Neural cell (in vitro differentiated cells): ENCODE results near the gene TCEAL7. TPM values are rescaled to one million over a fixed set of nuclear protein-coding genes. Genes with fewer than 3 reads are reported as not detected.

Source experiments
- H2AFZ ChIP-seq: fragments of 200-600, 300-800 bp; sonication (generic), shearing (Covaris generic); 2 replicates; pipeline ENCODE4 v1.6.0; 2014; ENCODE audit warnings: low read depth, mild to moderate bottlenecking, antibody characterized with exemption, low read length, moderate library complexity
- H3F3A ChIP-seq: fragments of 200-600 bp; shearing (Covaris generic); 2 replicates; pipeline ENCODE4 v1.6.1; 2016; ENCODE audit warnings: mild to moderate bottlenecking, moderate library complexity, mixed read lengths, antibody characterized with exemption, low read length; ENCODE audit not compliant: insufficient read depth, poor library complexity, severe bottlenecking
- H3K27ac ChIP-seq: fragments of 200-600, 300-800 bp; sonication (generic), shearing (Covaris generic); 2 replicates; pipeline ENCODE4 v1.5.1; 2014; ENCODE audit warnings: mild to moderate bottlenecking, low read length, moderate library complexity
- H3K27me3 ChIP-seq: fragments of 300-800, 200-600 bp; sonication (generic), shearing (Covaris generic); 2 replicates; pipeline ENCODE4 v1.6.0; 2014; ENCODE audit warnings: mild to moderate bottlenecking, low read depth, low read length, moderate library complexity; ENCODE audit not compliant: insufficient read depth
- H3K36me3 ChIP-seq: fragments of 300-800, 200-600 bp; sonication (generic), shearing (Covaris generic); 2 replicates; pipeline ENCODE4 v1.5.1; 2014; ENCODE audit warnings: mild to moderate bottlenecking, antibody characterized with exemption, low read length, moderate library complexity; ENCODE audit not compliant: insufficient read depth
- H3K4me2 ChIP-seq: fragments of 300-800, 200-600 bp; sonication (generic), shearing (Covaris generic); 2 replicates; pipeline ENCODE4 v1.6.0; 2014; ENCODE audit warnings: mild to moderate bottlenecking, low read length
- H3K4me3 ChIP-seq: fragments of 300-800, 200-600 bp; sonication (generic), shearing (Covaris generic); 2 replicates; pipeline ENCODE4 v1.5.1; 2014; ENCODE audit warnings: mild to moderate bottlenecking, low read length, moderate library complexity
- H3K79me2 ChIP-seq: fragments of 200-600 bp; shearing (Covaris generic); replicated peaks from 2 replicates; pipeline ENCODE4 v1.6.0; 2014; ENCODE audit warnings: mild to moderate bottlenecking, low read length, moderate library complexity; ENCODE audit not compliant: insufficient read depth
- H3K9ac ChIP-seq: fragments of 300-800, 200-600 bp; sonication (generic), shearing (Covaris generic); 2 replicates; pipeline ENCODE4 v1.6.1; 2016; ENCODE audit warnings: mild to moderate bottlenecking, low read length, mixed read lengths
- H3K9me2 ChIP-seq: fragments of 200-600 bp; shearing (Covaris generic); 2 replicates; pipeline ENCODE4 v1.6.1; 2016; ENCODE audit warnings: mild to moderate bottlenecking, low read length, mixed read lengths; ENCODE audit not compliant: insufficient read depth
- H3K9me3 ChIP-seq: fragments of 200-600, 300-800 bp; sonication (generic), shearing (Covaris generic); 2 replicates; pipeline ENCODE4 v1.6.1; 2016; ENCODE audit warnings: mild to moderate bottlenecking, mixed run types, low read length, moderate library complexity, mixed read lengths
- H4K20me1 ChIP-seq: fragments of 200-600 bp; shearing (Covaris generic); 2 replicates; pipeline ENCODE4 v1.6.1; 2016; ENCODE audit warnings: mild to moderate bottlenecking, mixed run types; ENCODE audit not compliant: insufficient read depth
- CTCF ChIP-seq: fragments of 450-650 bp; IDR thresholded peaks from 2 replicates; pipeline ENCODE4 v1.5.1; 2014; ENCODE audit warnings: antibody characterized with exemption, mild to moderate bottlenecking, moderate library complexity; ENCODE audit not compliant: poor library complexity, severe bottlenecking
- EP300 ChIP-seq: fragments of 450-650 bp; conservative IDR thresholded peaks from 2 replicates; pipeline ENCODE4 v1.6.1; 2014; ENCODE audit warnings: antibody characterized with exemption, mild to moderate bottlenecking, moderate library complexity; ENCODE audit not compliant: poor library complexity, severe bottlenecking
- EZH2 ChIP-seq: fragments of 200-600, 300-800 bp; shearing (Covaris generic), sonication (generic); IDR thresholded peaks from 2 replicates; pipeline ENCODE4 v1.6.1; 2014; ENCODE audit warnings: antibody characterized with exemption, low read length, borderline replicate concordance, mild to moderate bottlenecking; ENCODE audit not compliant: insufficient read depth, poor library complexity, severe bottlenecking
- MXI1 ChIP-seq: fragments of 450-650 bp; conservative IDR thresholded peaks from 2 replicates; pipeline ENCODE4 v1.6.1; 2014; ENCODE audit warnings: antibody characterized with exemption, mild to moderate bottlenecking; ENCODE audit not compliant: poor library complexity, severe bottlenecking
- POLR2AphosphoS5 ChIP-seq: IDR thresholded peaks from 2 replicates; pipeline ENCODE4 v1.6.1; 2012
- RAD21 ChIP-seq: fragments of 450-650 bp; conservative IDR thresholded peaks from 2 replicates; pipeline ENCODE4 v1.6.1; 2014; ENCODE audit warnings: antibody characterized with exemption, mild to moderate bottlenecking, moderate library complexity
- REST ChIP-seq: IDR thresholded peaks from 2 replicates; pipeline ENCODE4 v1.6.1; 2012; ENCODE audit warnings: borderline replicate concordance
- SMC3 ChIP-seq: fragments of 450-650 bp; conservative IDR thresholded peaks from 2 replicates; pipeline ENCODE4 v1.6.1; 2014; ENCODE audit warnings: antibody characterized with exemption, mild to moderate bottlenecking, moderate library complexity; ENCODE audit not compliant: poor library complexity
- TAF1 ChIP-seq: IDR thresholded peaks from 2 replicates; pipeline ENCODE4 v1.6.1; 2012; ENCODE audit warnings: low read depth
- polyA plus RNA-seq: library from polyadenylated mRNA; depleted of rRNA; stranded (reverse); fragments of >200 nt; gene quantifications from 2 replicates; pipeline ENCODE4 v1.2.3, GENCODE V29; 2014

The TCEAL7 gene
- polyA plus RNA-seq, 1 donor from 2014 or later, result 203 TPM

- Histone ChIP-seq H3K9me3 (no peaks in the 10 kb centered on the region), H3K9me2 (no peaks in the 10 kb centered on the region), H3K27me3 (no peaks in the 10 kb centered on the region), H3K4me3 (no peak overlapping the region), H4K20me1 (no peaks in the 10 kb centered on the region), H3F3A (no peaks in the 10 kb centered on the region), H3K4me2 (no peak overlapping the region), H3K27ac (no peak overlapping the region), H3K36me3 (no peaks in the 10 kb centered on the region), H3K9ac (no peak overlapping the region), H3K79me2 (peaks cover under 1% of the 10 kb centered on the region), H2AFZ (no peak overlapping the region)
- TF ChIP-seq SMC3, result no peak
- no peak for TF ChIP-seq EZH2
- no peak for TF ChIP-seq REST
- TF ChIP-seq EP300, result no peak
- TF ChIP-seq MXI1, result no peak
- no peak for TF ChIP-seq TAF1
- TF ChIP-seq CTCF, result no peak
- no peak for TF ChIP-seq POLR2AphosphoS5
- no peak for TF ChIP-seq RAD21
Measured at GRCh38 chrX:103361798-103362197, 31.8 kb downstream of the TCEAL7 start.

GRCh38 chrX:103362474-103362873, 32.4 kb downstream of the TCEAL7 start:
- H2AFZ ChIP-seq, result no peak overlapping the region

More at GRCh38 chrX:103362474-103362873, 32.4 kb downstream of the TCEAL7 start:
- Histone ChIP-seq H3K4me2 (no peak overlapping the region), H3K9me3 (no peaks in the 10 kb centered on the region), H3K9me2 (no peaks in the 10 kb centered on the region), H3K4me3 (no peak overlapping the region), H3F3A (no peaks in the 10 kb centered on the region), H3K9ac (no peak overlapping the region), H3K79me2 (no peaks in the 10 kb centered on the region), H4K20me1 (no peaks in the 10 kb centered on the region), H3K27me3 (no peaks in the 10 kb centered on the region), H3K36me3 (no peaks in the 10 kb centered on the region), H3K27ac (no peak overlapping the region)
- TF ChIP-seq MXI1, result no peak
- no peak for TF ChIP-seq EP300
- TF ChIP-seq SMC3, result no peak
- TF ChIP-seq TAF1, result no peak
- no peak for TF ChIP-seq EZH2
- no peak for TF ChIP-seq REST
- no peak for TF ChIP-seq RAD21
- TF ChIP-seq POLR2AphosphoS5, result no peak
- TF ChIP-seq CTCF, result no peak
